PC-3 (cell line): ENCODE results near the gene P2RX4. TPM values are rescaled to one million over a fixed set of nuclear protein-coding genes. Genes with fewer than 3 reads are reported as not detected.

ENCODE experiments used
- ATAC-seq: fragments of 200-7000 bp; cut with Tn5 transposase; 2 replicates; pipeline ENCODE4 v1.9.1; 2020; ENCODE audit warnings: mild to moderate bottlenecking, moderate library complexity
- BruUV-seq: library from RNA; stranded (reverse); fragments of 400-500 nt; replicated peaks from 2 replicates; lab custom pipeline; 2021; lab: Mats Ljungman, UMichigan
- CTCF ChIA-PET: fragments of 300-600 bp; sonication (Branson Sonifier 250); formaldehyde crosslinking; loops from one replicate; lab custom pipeline; 2022; ENCODE audit warnings: antibody characterized with exemption; lab: Charles Lee
- POLR2A ChIA-PET: fragments of 300-600 bp; sonication (Branson Sonifier 250); formaldehyde crosslinking; loops from one replicate; lab custom pipeline; 2022; ENCODE audit warnings: antibody characterized with exemption; ENCODE audit not compliant: unreplicated experiment; lab: Charles Lee
- DNase-seq: peaks from one replicate; pipeline ENCODE4 v3.0.0-alpha.2; 2015
- H2AFZ ChIP-seq: fragments of 300-600 bp; sonication (generic); 2 replicates; pipeline ENCODE4 v1.6.0; 2016; ENCODE audit warnings: antibody characterized with exemption, low read length
- H3F3A ChIP-seq: fragments of 300-600 bp; sonication (generic); one replicate; pipeline ENCODE4 v1.6.0; 2017; ENCODE audit warnings: antibody characterized with exemption, low read length, control low read depth, mild to moderate bottlenecking; ENCODE audit not compliant: unreplicated experiment
- H3K27ac ChIP-seq: fragments of 300-600 bp; sonication (generic); 2 replicates; pipeline ENCODE4 v1.5.1; 2016; ENCODE audit warnings: mild to moderate bottlenecking, low read length
- H3K27me3 ChIP-seq: fragments of 300-600 bp; sonication (generic); 2 replicates; pipeline ENCODE4 v1.6.1; 2016; ENCODE audit warnings: low read length, mixed read lengths
- H3K36me3 ChIP-seq: fragments of 300-600 bp; sonication (generic); 2 replicates; pipeline ENCODE4 v1.6.1; 2016; ENCODE audit warnings: low read depth, mixed run types, low read length, mixed read lengths
- H3K4me1 ChIP-seq: fragments of 300-600 bp; sonication (generic); 2 replicates; pipeline ENCODE4 v1.5.1; 2016; ENCODE audit warnings: low read length; ENCODE audit not compliant: insufficient read depth
- H3K4me2 ChIP-seq: fragments of 300-600 bp; sonication (generic); 2 replicates; pipeline ENCODE4 v1.6.0; 2016; ENCODE audit warnings: low read length
- H3K4me3 ChIP-seq: fragments of 300-600 bp; sonication (generic); 2 replicates; pipeline ENCODE4 v1.5.1; 2016; ENCODE audit warnings: mild to moderate bottlenecking, low read length, mixed read lengths
- H3K79me2 ChIP-seq: fragments of 300-600 bp; sonication (generic); 2 replicates; pipeline ENCODE4 v1.6.1; 2017; ENCODE audit warnings: low read length, mixed read lengths
- H3K9ac ChIP-seq: fragments of 300-600 bp; sonication (generic); 2 replicates; pipeline ENCODE4 v1.6.0; 2016; ENCODE audit warnings: mild to moderate bottlenecking, low read length
- H3K9me2 ChIP-seq: fragments of 300-600 bp; sonication (generic); replicated peaks from 2 replicates; pipeline ENCODE4 v1.6.1; 2016; ENCODE audit warnings: mixed run types, low read length, mixed read lengths
- H3K9me3 ChIP-seq: fragments of 300-600 bp; sonication (generic); 2 replicates; pipeline ENCODE4 v1.6.1; 2016; ENCODE audit warnings: low read length, mixed read lengths
- H4K20me1 ChIP-seq: fragments of 300-600 bp; sonication (generic); 2 replicates; pipeline ENCODE4 v1.6.1; 2016; ENCODE audit warnings: low read length, mixed read lengths
- EZH2 ChIP-seq: fragments of 300-600 bp; sonication (generic); IDR thresholded peaks from one replicate; pipeline ENCODE4 v1.6.1; 2017; ENCODE audit warnings: antibody characterized with exemption, mild to moderate bottlenecking, low read length; ENCODE audit not compliant: unreplicated experiment
- EZH2phosphoT487 ChIP-seq: fragments of 300-600 bp; sonication (generic); IDR thresholded peaks from 2 replicates; pipeline ENCODE4 v1.6.1; 2018; ENCODE audit warnings: mild to moderate bottlenecking, antibody characterized with exemption, low read length, borderline replicate concordance
- intact Hi-C: fragments of 100-400 bp; cut with micrococcal nuclease; formaldehyde crosslinking; loops from 2 replicates; pipeline ENCODE4 v1.9.0; 2023
- total RNA-seq: library from RNA; depleted of rRNA; stranded (reverse); fragments of >200 nt; gene quantifications from 2 replicates; pipeline ENCODE4 v1.2.3, GENCODE V29; 2014
- TF ChIP-seq, protein P1 (sequence below): fragments of 300-600 bp; sonication (generic); conservative IDR thresholded peaks from 2 replicates; pipeline ENCODE4 v1.5.1; 2017; ENCODE audit warnings: antibody characterized with exemption, low read depth, mild to moderate bottlenecking, low read length

The P2RX4 gene
- total RNA-seq, 1 experiment from 2014 or later, result 21.6 TPM

GRCh38 chr12:121246893-121247557 is 37.1 kb downstream of the P2RX4 start:
- CTCF ChIA-PET, result no interaction called here
- POLR2A ChIA-PET, result no interaction called here
- Histone ChIP-seq H4K20me1 (no peaks in the 10 kb centered on the region), H3K79me2 (no peaks in the 10 kb centered on the region), H3K27me3 (no peaks in the 10 kb centered on the region), H3K9me3 (no peaks in the 10 kb centered on the region), H3K36me3 (peaks cover 23% of the 10 kb centered on the region; the same call in 1 of the 2 replicates), H2AFZ (no peak overlapping the region), H3K9ac (no peak overlapping the region), H3F3A (no peaks in the 10 kb centered on the region), H3K27ac (no peak overlapping the region), H3K9me2 (no peaks in the 10 kb centered on the region), H3K4me2 (no peak overlapping the region), H3K4me3 (no peak overlapping the region), H3K4me1 (no peaks in the 10 kb centered on the region)
- intact Hi-C loops, result no loop called here
- TF ChIP-seq, protein P1, sequence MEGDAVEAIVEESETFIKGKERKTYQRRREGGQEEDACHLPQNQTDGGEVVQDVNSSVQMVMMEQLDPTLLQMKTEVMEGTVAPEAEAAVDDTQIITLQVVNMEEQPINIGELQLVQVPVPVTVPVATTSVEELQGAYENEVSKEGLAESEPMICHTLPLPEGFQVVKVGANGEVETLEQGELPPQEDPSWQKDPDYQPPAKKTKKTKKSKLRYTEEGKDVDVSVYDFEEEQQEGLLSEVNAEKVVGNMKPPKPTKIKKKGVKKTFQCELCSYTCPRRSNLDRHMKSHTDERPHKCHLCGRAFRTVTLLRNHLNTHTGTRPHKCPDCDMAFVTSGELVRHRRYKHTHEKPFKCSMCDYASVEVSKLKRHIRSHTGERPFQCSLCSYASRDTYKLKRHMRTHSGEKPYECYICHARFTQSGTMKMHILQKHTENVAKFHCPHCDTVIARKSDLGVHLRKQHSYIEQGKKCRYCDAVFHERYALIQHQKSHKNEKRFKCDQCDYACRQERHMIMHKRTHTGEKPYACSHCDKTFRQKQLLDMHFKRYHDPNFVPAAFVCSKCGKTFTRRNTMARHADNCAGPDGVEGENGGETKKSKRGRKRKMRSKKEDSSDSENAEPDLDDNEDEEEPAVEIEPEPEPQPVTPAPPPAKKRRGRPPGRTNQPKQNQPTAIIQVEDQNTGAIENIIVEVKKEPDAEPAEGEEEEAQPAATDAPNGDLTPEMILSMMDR, result no peak
- ATAC-seq (no peak), DNase-seq (no peak)
- BruUV-seq, result no TSS peak

DNA sequence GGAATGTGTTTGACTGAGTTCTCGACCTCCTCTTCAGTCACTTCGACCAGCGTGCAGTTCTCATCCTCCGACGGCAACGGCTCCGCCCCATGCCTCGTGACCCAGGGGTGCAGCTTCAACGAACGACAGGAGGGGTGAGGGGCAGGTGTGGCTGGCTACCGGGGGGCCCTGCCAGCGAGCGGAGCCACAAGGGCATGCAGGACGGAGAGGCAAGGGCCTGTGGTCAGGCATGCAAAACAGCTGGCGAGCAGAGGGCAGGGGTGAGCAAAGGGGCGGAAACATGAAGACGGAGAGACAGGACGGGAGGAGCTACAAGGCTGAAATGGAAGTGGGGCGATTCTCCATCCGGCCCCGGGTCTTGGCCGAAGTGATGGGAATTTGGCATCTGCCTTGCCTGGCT is 38.7 kb downstream of the P2RX4 start:
- POLR2A ChIA-PET, result no interaction called here
- Histone ChIP-seq H3K27me3 (no peaks in the 10 kb centered on the region), H3K4me2 (no peak overlapping the region), H3K36me3 (peaks cover 35% of the 10 kb centered on the region), H3K9ac (no peak overlapping the region), H3K9me3 (no peaks in the 10 kb centered on the region), H3K79me2 (no peaks in the 10 kb centered on the region), H3K4me3 (no peak overlapping the region), H2AFZ (no peak overlapping the region), H3K9me2 (no peaks in the 10 kb centered on the region), H3K27ac (no peak overlapping the region), H3K4me1 (no peaks in the 10 kb centered on the region), H4K20me1 (no peaks in the 10 kb centered on the region), H3F3A (no peaks in the 10 kb centered on the region)
- TF ChIP-seq EZH2 (no peak), EZH2phosphoT487 (no peak)
- TF ChIP-seq, protein P1, result no peak
- ATAC-seq (no peak), DNase-seq (no peak)
- intact Hi-C loops, result no loop called here
- CTCF ChIA-PET, result no interaction called here
- no TSS peak for BruUV-seq

GRCh38 chr12:121250359-121250758 is 40.4 kb downstream of the P2RX4 start:
- no peaks in the 10 kb centered on the region for H3K79me2 ChIP-seq
- DNase-seq (no peak), ATAC-seq (no peak)
- H3F3A ChIP-seq, result no peaks in the 10 kb centered on the region
- H3K27ac ChIP-seq, result no peak overlapping the region
- no peaks in the 10 kb centered on the region for H3K27me3 ChIP-seq
- H4K20me1 ChIP-seq, result no peaks in the 10 kb centered on the region
- no peak overlapping the region for H2AFZ ChIP-seq
- peaks cover 46% of the 10 kb centered on the region for H3K36me3 ChIP-seq
- H3K9ac ChIP-seq, result no peak overlapping the region
- no peak overlapping the region for H3K4me3 ChIP-seq
- intact Hi-C loops, result no loop called here
- CTCF ChIA-PET, result no interaction called here
- no peak overlapping the region for H3K4me2 ChIP-seq
- no TSS peak for BruUV-seq
- POLR2A ChIA-PET, result no interaction called here
- no peaks in the 10 kb centered on the region for H3K4me1 ChIP-seq
- no peaks in the 10 kb centered on the region for H3K9me2 ChIP-seq
- no peaks in the 10 kb centered on the region for H3K9me3 ChIP-seq
- TF ChIP-seq EZH2 (no peak), EZH2phosphoT487 (no peak)
- TF ChIP-seq, protein P1, result no peak
